ENCODE results near the gene NDUFB6.
A peak's percentile ranks its signal among the peaks of the same experiment; 100 is the strongest.

Gene NDUFB6

GRCh38 chr9:32590476-32590875, 17.5 kb upstream of the NDUFB6 start:
- DNase-seq (ENCODE audit: low read depth in 1 of 2, low spot score in 1 of 2) = no peak
- no peak overlapping the region for H3K27ac ChIP-seq (replicated peaks)
- H3K4me3 ChIP-seq (replicated peaks; ENCODE audit: insufficient read depth, low read length) = no peak overlapping the region
- TF ChIP-seq POLR2AphosphoS5 (IDR thresholded peaks at IDR 0.05; ENCODE audit: low read depth) (no peak), GABPA (IDR thresholded peaks at IDR 0.05; ENCODE audit: low read depth) (no peak)
- H3K27me3 ChIP-seq (ENCODE audit: insufficient read depth, poor library complexity, severe bottlenecking) = no peaks in the 10 kb centered on the region

- no peak overlapping the region for H3K4me3 ChIP-seq (replicated peaks; ENCODE audit: insufficient read depth, low read length)
- no peak overlapping the region for H3K27ac ChIP-seq (replicated peaks)
- TF ChIP-seq REST (IDR thresholded peaks at IDR 0.05; ENCODE audit: insufficient replicate concordance, low read depth) = no peak
- TF ChIP-seq SPI1 (IDR thresholded peaks at IDR 0.05; ENCODE audit: borderline replicate concordance, low read depth) = no peak
- no peak for TF ChIP-seq GABPA (IDR thresholded peaks at IDR 0.05; ENCODE audit: low read depth)
- TF ChIP-seq POLR2AphosphoS5 (IDR thresholded peaks at IDR 0.05; ENCODE audit: low read depth) = no peak
- peak; percentile 35 for TF ChIP-seq CTCF (IDR thresholded peaks at IDR 0.05; ENCODE audit: insufficient read depth, low read length)
- H3K27me3 ChIP-seq (ENCODE audit: insufficient read depth, poor library complexity, severe bottlenecking) = no peaks in the 10 kb centered on the region
- DNase-seq (ENCODE audit: low read depth in 1 of 2, low spot score in 1 of 2) = peak in 1 of 2 experiments; percentile 26
These were observed 16.2 kb upstream of the NDUFB6 start for GRCh38 chr9:32589083-32589723.

- Histone ChIP-seq H3K27ac (replicated peaks) (no peak overlapping the region), H3K4me3 (replicated peaks; ENCODE audit: insufficient read depth, low read length) (no peak overlapping the region), H3K27me3 (ENCODE audit: insufficient read depth, poor library complexity, severe bottlenecking) (peaks cover 4% of the 10 kb centered on the region)
- TF ChIP-seq POLR2AphosphoS5 (IDR thresholded peaks at IDR 0.05; ENCODE audit: low read depth) = no peak
- TF ChIP-seq CTCF (IDR thresholded peaks at IDR 0.05; ENCODE audit: insufficient read depth, low read length) = no peak
- TF ChIP-seq GABPA (IDR thresholded peaks at IDR 0.05; ENCODE audit: low read depth) = no peak
- no peak for TF ChIP-seq SPI1 (IDR thresholded peaks at IDR 0.05; ENCODE audit: borderline replicate concordance, low read depth)
- TF ChIP-seq REST (IDR thresholded peaks at IDR 0.05; ENCODE audit: insufficient replicate concordance, low read depth) = no peak
- no peak for DNase-seq (ENCODE audit: low read depth in 1 of 2, low spot score in 1 of 2)
These were observed 14.9 kb upstream of the NDUFB6 start for GRCh38 chr9:32587901-32588300.

GRCh38 chr9:32584784-32585183, 11.8 kb upstream of the NDUFB6 start:
- DNase-seq (ENCODE audit: low read depth in 1 of 2, low spot score in 1 of 2) = no peak
- Histone ChIP-seq H3K27ac (replicated peaks) (no peak overlapping the region), H3K4me3 (replicated peaks; ENCODE audit: insufficient read depth, low read length) (no peak overlapping the region), H3K27me3 (ENCODE audit: insufficient read depth, poor library complexity, severe bottlenecking) (peaks cover 4% of the 10 kb centered on the region)
- TF ChIP-seq POLR2AphosphoS5 (IDR thresholded peaks at IDR 0.05; ENCODE audit: low read depth) = no peak
- no peak for TF ChIP-seq REST (IDR thresholded peaks at IDR 0.05; ENCODE audit: insufficient replicate concordance, low read depth)
- TF ChIP-seq SPI1 (IDR thresholded peaks at IDR 0.05; ENCODE audit: borderline replicate concordance, low read depth) = no peak
- no peak for TF ChIP-seq CTCF (IDR thresholded peaks at IDR 0.05; ENCODE audit: insufficient read depth, low read length)

Measured in HL-60 (cell line).